CD1c-positive myeloid dendritic cell (primary cell): ENCODE results near the gene TMEM169.

Experiments
- DNase-seq: peaks from one replicate; pipeline ENCODE4 v3.0.0-alpha.2; 2016; ENCODE audit errors: extremely low spot score

Gene TMEM169

DNA sequence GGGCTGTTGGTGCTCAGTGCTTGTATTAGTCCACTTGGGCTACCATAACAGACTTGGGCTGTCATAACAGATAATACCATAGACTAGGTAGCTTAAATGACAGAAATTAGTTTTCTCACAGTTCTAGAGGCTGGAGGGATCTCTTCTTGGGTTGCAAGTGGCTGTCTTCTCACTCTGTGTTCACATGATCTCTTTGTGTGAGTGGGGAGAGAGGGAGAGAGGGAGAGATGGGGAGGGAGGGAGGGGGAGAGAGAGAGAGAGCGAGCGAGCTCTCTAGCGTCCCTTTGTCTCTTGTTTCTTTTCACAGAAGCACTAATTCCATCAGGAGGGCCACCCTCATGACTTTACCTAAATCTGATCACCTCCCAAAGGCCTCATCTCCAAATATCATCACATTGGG, 23.0 kb downstream of the TMEM169 start:
- DNase-seq = no peak

DNA sequence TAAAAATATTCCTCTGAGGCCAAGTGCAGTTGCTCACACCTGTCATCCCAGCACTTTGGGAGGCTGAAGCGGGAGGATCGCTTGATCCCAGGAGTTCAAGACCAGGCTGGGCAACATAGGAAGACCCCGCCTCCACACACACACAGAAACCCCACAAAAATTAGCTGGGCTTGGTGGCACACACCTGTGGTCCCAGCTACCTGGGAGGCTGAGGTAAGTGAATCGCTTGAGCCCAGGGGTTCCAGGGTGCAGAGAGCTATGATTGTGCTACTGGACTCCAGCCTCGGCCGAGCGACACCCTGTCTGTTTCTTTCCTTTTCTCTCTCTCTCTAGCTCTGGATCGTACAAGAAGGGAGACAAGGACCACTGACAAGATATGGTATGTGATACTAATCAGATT, 25.6 kb downstream of the TMEM169 start:
- no peak for DNase-seq

- no peak for DNase-seq
Observed at GRCh38 chr2:216107760-216108159, 26.0 kb downstream of the TMEM169 start.

DNA sequence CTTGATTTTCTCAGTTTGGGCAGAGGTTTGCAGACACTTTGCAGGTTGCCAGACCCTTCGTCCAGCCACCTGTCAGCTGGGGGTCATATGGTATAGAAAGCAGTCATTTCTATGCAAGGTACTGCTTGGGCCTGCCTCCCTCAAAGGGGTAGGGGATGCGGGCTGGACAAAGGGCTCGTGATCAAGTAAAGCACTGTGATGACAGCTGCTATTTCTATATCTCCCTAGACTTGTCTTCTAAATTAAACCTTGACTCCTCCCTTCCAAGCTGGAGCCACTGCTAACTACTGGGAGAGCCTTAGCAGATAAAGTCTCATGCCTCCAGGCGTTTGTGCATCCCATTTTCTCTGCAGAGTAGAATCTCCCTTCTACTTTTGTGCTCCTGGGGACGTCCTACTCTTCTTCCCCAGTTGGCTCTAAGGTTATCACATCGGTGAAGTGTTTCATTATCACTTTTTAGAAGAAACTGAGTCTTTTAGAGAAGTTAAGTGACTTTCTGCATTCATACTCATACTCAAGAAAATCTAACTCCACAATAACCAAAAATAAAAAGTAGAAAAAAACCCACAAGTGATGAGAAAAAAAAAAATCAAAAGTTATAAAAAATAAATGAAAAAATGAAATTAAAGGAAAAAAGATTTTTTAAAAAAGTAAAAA, 26.7 kb downstream of the TMEM169 start:
- no peak for DNase-seq

GRCh38 chr2:216108967-216109921, 27.5 kb downstream of the TMEM169 start, which contains the start of gene XRCC5:
Gene XRCC5 (plus strand): TSS chr2:216109348. CDS start chr2:216109437, 89 bp downstream.
- peak; percentile 100 for DNase-seq

DNA sequence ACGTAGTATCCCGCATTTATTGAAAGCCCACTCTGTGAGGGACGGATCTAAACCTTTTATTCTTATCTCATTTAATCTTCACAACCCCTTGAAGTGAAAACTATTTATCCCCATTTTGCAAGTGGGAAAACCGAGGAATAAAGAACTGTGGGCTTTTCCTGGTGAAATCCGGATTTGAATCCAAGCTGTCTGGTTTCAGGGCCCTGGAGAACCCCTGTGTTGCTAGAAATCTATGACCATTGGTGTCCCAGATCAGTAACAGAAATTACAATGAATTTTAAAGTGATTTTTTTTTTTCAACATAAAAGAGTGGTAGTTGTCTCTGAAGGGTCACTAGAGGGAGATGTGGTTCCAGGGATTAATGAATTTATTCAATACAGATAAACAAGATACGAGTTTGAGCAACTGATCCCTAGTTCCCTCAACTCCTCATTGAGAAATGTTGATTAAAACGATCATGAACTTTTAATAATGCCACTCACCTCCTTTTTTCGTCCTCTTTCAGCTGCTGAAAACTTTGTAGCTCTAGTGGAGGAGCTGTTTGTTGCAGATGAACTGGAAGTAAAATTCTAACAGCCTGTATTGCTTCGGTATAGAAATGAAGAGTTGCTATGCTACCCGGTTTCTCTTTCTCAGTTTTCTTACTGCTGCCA, 28.4 kb downstream of the TMEM169 start:
- peak; percentile 33 for DNase-seq

- no peak for DNase-seq
Observed at GRCh38 chr2:216110620-216111019, 28.9 kb downstream of the TMEM169 start.

DNA sequence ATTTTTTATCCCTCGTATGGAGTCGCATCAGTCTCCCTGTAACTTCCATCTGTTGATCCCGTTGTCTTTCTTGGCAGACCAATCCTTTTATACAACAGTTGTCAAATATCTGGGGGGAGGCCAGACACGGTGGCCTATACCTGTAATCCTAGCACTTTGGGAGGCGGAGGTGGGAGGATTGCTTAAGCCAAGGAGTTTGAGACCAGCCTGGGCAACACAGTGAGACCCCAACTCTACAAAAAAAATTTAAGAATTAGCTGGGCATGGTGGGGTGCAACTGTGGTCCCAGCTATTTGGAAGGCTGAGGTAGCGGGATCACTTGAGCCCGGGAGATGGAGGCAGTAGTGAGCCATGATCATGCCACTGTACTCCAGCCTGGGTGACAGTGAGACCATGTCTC, 29.4 kb downstream of the TMEM169 start:
- no peak for DNase-seq

GRCh38 chr2:216112926-216113325, 31.2 kb downstream of the TMEM169 start:
- no peak for DNase-seq

DNA sequence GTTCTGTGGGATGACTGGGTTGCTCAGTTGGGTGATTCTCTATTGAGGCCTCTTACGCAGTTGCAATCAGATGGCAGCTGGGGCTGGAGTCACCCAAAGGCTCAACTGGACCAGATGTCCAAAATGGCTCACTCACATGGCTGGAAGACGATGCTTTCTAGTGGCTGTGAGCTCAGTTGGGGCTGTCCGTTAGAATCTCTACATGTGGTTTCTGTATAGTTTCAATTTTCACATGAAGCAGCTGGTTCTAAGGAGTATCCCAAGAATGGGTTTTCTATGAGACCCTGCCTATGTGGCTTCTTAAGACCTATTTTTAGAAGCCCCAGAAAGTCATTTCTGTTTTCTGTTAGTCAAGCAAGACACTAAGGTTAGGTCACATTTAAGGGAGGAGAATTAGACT, 31.9 kb downstream of the TMEM169 start:
- no peak for DNase-seq

DNA sequence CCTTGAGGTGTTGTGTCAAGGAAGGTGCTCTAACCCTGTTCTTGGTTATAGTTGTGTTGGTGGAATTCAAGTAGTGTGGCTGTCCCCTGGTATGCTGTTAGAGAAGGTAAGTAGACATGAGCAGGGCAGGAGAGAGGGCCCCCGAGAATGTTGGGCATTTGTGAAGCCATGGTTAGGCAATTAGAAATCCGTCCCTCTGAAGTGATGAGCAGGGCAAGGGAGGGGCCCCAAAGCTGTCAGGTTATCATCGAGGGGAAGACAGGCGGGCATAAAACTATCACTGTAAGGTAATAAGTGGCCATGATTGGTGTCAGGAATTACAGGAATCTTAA, 32.6 kb downstream of the TMEM169 start:
- no peak for DNase-seq

- DNase-seq = peak; percentile 100
Observed at GRCh38 chr2:216114714-216115531, 33.2 kb downstream of the TMEM169 start.

DNA sequence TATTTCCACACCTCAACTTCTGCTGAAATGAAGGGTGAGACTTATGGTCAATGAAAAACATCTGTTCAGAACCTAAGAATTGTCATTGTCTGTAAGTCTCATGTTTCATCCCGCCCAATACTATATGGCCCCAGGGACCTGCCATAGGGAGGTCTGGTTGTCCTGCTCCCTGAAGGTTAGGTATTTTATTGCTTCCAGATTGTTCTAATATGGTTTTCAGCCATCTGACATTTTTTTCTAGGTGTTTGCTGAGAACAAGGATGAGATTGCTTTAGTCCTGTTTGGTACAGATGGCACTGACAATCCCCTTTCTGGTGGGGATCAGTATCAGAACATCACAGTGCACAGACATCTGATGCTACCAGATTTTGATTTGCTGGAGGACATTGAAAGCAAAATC, 34.7 kb downstream of the TMEM169 start:
- no peak for DNase-seq

DNA sequence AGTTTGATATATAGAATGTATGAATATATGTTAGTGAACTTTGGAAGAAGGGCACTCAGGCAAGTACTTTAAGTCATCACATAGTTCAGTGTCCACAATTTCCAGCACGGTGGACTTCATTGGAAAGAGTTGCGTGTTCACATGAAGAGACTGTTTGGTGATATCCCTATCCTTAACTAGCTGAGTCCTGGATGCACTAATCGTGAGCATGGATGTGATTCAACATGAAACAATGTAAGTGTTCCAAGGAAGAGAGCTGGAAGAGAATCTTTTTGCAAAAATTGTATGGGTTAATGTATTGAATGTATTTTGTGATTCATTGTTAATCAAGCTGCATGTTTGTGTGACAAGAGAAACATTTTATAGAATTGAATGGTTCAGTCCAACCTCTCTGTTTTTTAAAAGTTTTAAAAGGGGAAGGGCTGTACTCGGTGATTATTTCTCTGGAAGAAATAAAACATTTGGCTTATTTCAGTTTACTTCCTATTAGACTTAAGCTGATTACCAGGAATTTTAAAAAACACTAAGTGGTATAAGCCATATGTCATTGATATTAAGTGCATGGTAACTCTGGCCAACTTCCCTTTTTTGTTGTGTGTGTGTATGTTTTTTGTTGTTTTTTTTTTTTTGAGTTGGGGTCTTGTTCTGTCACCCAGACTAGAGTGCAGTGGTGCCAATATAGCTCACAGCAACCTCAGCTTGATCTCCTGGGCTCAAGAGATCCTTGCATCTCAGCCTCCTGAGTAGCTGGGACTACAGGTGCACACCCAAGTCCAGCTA, 36.0 kb downstream of the TMEM169 start:
- peak; percentile 13 for DNase-seq

GRCh38 chr2:216118474-216118873, 36.8 kb downstream of the TMEM169 start:
- no peak for DNase-seq

- no peak for DNase-seq
Observed at GRCh38 chr2:216119146-216119545, 37.4 kb downstream of the TMEM169 start.

DNA sequence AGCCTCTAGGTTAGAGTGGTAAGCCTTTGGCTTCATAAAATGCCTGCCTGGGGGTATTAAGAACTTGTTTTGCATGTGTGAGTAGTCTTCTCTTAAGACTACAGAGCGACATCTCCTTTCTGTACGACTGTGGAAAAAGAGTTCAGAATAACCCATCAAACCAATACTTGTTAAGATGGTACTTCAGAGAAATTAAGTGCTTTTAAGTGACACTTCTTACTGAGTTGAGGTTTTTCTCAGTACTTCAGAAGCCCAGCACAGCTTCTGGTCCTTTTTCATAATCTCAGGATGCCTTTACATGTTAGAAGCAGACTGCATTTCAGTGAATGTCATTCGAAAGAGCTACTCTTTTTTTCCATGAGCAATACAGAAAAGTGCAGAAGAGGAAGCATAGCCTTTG, 38.3 kb downstream of the TMEM169 start:
- no peak for DNase-seq

- no peak for DNase-seq
Observed at GRCh38 chr2:216121255-216121654, 39.5 kb downstream of the TMEM169 start.

DNA sequence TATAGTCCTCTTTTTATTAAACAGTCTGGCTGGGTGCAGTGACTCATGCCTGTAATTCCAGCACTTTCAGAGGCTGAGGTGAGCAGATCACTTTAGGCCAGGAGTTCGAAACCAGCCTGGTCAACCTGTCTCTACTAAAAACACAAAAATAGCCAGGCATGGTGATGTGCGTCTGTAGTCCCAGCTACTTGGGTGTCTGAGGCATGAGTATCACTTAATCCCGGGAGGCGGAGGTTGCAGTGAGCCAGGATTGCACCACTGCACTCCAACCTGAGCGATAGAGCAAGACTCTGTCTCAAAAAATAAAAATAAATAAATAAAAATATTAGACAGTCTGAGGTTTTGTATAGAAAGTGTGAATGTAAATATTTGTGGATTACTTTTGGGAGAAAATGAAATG, 45.2 kb downstream of the TMEM169 start:
- no peak for DNase-seq

GRCh38 chr2:216130346-216130971, 48.7 kb downstream of the TMEM169 start:
- no peak for DNase-seq
